T-helper 17 cell (primary cell): ENCODE results near the gene OR7A17. TPM values are rescaled to one million over a fixed set of nuclear protein-coding genes. Genes with fewer than 3 reads are reported as not detected.

Source experiments
- ATAC-seq: fragments of 150-1000 bp; cut with Tn5 transposase; 2 replicates; pipeline ENCODE4 v1.10.0; 2021; ENCODE audit warnings: mild to moderate bottlenecking, moderate library complexity
- DNase-seq, 3 donors: peaks; one replicate each; pipeline versions ENCODE4 v3.0.0 to v3.0.0-alpha.2; 2020 to 2021
- H3K9me3 ChIP-seq: one replicate; pipeline ENCODE4 v1.7.0; 2013; ENCODE audit warnings: low read length, mild to moderate bottlenecking; ENCODE audit not compliant: control insufficient read depth, poor library complexity, severe bottlenecking
- H3K27ac Mint-ChIP-seq: one replicate; pipeline ENCODE4 v1.8.0; 2022; ENCODE audit warnings: mild to moderate bottlenecking, moderate library complexity, mixed read lengths
- H3K27me3 Mint-ChIP-seq: one replicate; pipeline ENCODE4 v1.8.0; 2022; ENCODE audit warnings: mixed read lengths
- H3K36me3 Mint-ChIP-seq: one replicate; pipeline ENCODE4 v1.8.0; 2022; ENCODE audit warnings: low read depth, mixed read lengths
- H3K4me1 Mint-ChIP-seq: one replicate; pipeline ENCODE4 v1.8.0; 2022; ENCODE audit warnings: mild to moderate bottlenecking, mixed read lengths
- H3K4me3 Mint-ChIP-seq: one replicate; pipeline ENCODE4 v1.8.0; 2022; ENCODE audit warnings: mild to moderate bottlenecking, moderate library complexity, mixed read lengths
- total RNA-seq, 4 donors: library from RNA in 2 of 4; stranded (reverse) in 2 of 4; gene quantifications; one replicate each; pipeline ENCODE4 v1.2.3 and lab custom pipeline; 2022 to 2026

The OR7A17 gene
- total RNA-seq, 2 donors from 2014 or later, result not detected

- no peak for DNase-seq
- no peak overlapping the region for H3K4me3 Mint-ChIP-seq
- H3K4me1 Mint-ChIP-seq, result no peaks in the 10 kb centered on the region
Measured at GRCh38 chr19:14840206-14840605, 45.7 kb downstream of the OR7A17 start.

GRCh38 chr19:14837391-14837790, 48.5 kb downstream of the OR7A17 start:
- Mint-ChIP-seq H3K4me3 (no peak overlapping the region), H3K27ac (no peak overlapping the region), H3K4me1 (no peaks in the 10 kb centered on the region), H3K27me3 (peaks cover 36% of the 10 kb centered on the region), H3K36me3 (no peaks in the 10 kb centered on the region)
- H3K9me3 ChIP-seq, result no peaks in the 10 kb centered on the region
- no peak for ATAC-seq
- no peak for DNase-seq

More at GRCh38 chr19:14840206-14840605, 45.7 kb downstream of the OR7A17 start:
- peaks cover 2% of the 10 kb centered on the region for H3K36me3 Mint-ChIP-seq
- H3K27me3 Mint-ChIP-seq, result peaks cover 47% of the 10 kb centered on the region
- H3K27ac Mint-ChIP-seq, result no peak overlapping the region
- no peaks in the 10 kb centered on the region for H3K9me3 ChIP-seq
- no peak for ATAC-seq

- H3K4me1 Mint-ChIP-seq, result no peaks in the 10 kb centered on the region
- no peak for DNase-seq
- ATAC-seq, result no peak
- no peaks in the 10 kb centered on the region for H3K36me3 Mint-ChIP-seq
- H3K27ac Mint-ChIP-seq, result no peak within 1 kb of the TSS
- H3K9me3 ChIP-seq, result no peaks in the 10 kb centered on the region
- H3K27me3 Mint-ChIP-seq, result peaks cover 35% of the 10 kb centered on the region
- H3K4me3 Mint-ChIP-seq, result no peak within 1 kb of the TSS
Measured at GRCh38 chr19:14835011-14835410, 50.9 kb downstream of the OR7A17 start, which contains the start of the genes OR7A5 and OR7C1. TSS of gene OR7A5 (minus strand) at chr19:14835185. CDS start at chr19:14828241, 6,944 bp downstream. TSS of gene OR7C1 (minus strand) at chr19:14835185. CDS start at chr19:14800136, 35,049 bp downstream.

- H3K27ac Mint-ChIP-seq, result no peak overlapping the region
Measured at GRCh38 chr19:14830702-14831101, 55.2 kb downstream of the OR7A17 start.

More at GRCh38 chr19:14830702-14831101, 55.2 kb downstream of the OR7A17 start:
- H3K9me3 ChIP-seq, result no peaks in the 10 kb centered on the region
- Mint-ChIP-seq H3K36me3 (peaks cover 2% of the 10 kb centered on the region), H3K4me3 (no peak overlapping the region), H3K27me3 (peaks cover 66% of the 10 kb centered on the region), H3K4me1 (no peaks in the 10 kb centered on the region)
- no peak for ATAC-seq
- no peak for DNase-seq

Other genes starting within 250 kb of the OR7A17 start
- under 1 TPM in 1 of 2 donors, not detected in 1; 0.15 TPM for gene ADGRE3, start 211.3 kb downstream of the OR7A17 start, total RNA-seq
- 10 to 100 TPM; 17.6 to 22.7 TPM for gene ZNF333, start 196.1 kb downstream of the OR7A17 start, total RNA-seq
- 10 to 100 TPM in 1 of 2 donors, 1 to 10 TPM in 1; 5.3 to 20.6 TPM for gene ADGRE2, start 107.6 kb downstream of the OR7A17 start, total RNA-seq
- not detected for gene OR7A5, start 50.9 kb downstream of the OR7A17 start, total RNA-seq
- not detected for gene OR7C1, start 50.9 kb downstream of the OR7A17 start, total RNA-seq
- not detected for gene OR7A10, start 37.2 kb downstream of the OR7A17 start, total RNA-seq
- gene OR7C2, start 55.4 kb upstream of the OR7A17 start, total RNA-seq, result not detected
- not detected for gene SLC1A6, start 93.7 kb upstream of the OR7A17 start, total RNA-seq
- gene CASP14, start 163.3 kb upstream of the OR7A17 start, total RNA-seq, result not detected
- not detected for gene OR1I1, start 196.1 kb upstream of the OR7A17 start, total RNA-seq
- gene SYDE1, start 221.3 kb upstream of the OR7A17 start, total RNA-seq, result under 1 TPM in 1 of 2 donors, not detected in 1; 0.12 TPM